H1 (cell line): ENCODE results near the gene TNFRSF18. TPM values are rescaled to one million over a fixed set of nuclear protein-coding genes. Genes with fewer than 3 reads are reported as not detected.

ENCODE experiments used
- CHD2 ChIP-seq: IDR thresholded peaks from 2 replicates; pipeline ENCODE4 v1.6.1; 2012; ENCODE audit warnings: low read length, improper control_type of control experiment
- EZH2 ChIP-seq: fragments of 200-600 bp; sonication (generic); IDR thresholded peaks from 2 replicates; pipeline ENCODE4 v1.7.1; 2012; ENCODE audit warnings: low read depth, mild to moderate bottlenecking, moderate library complexity, low read length, inconsistent platforms; ENCODE audit not compliant: severe bottlenecking
- FOSL1 ChIP-seq: IDR thresholded peaks from 2 replicates; pipeline ENCODE4 v1.6.1; 2011; ENCODE audit warnings: mild to moderate bottlenecking, low read depth, low read length, moderate library complexity; ENCODE audit not compliant: insufficient read depth
- KDM5A ChIP-seq: fragments of 200-600 bp; IDR thresholded peaks from 2 replicates; pipeline ENCODE4 v1.7.1; 2012; ENCODE audit warnings: mild to moderate bottlenecking, low read length, inconsistent platforms, mixed read lengths
- RAD21 ChIP-seq, 2 experiments: IDR thresholded peaks in 1 of 2; conservative IDR thresholded peaks in 1 of 2; 2 replicates each; pipeline ENCODE4 v1.6.1; 2011; ENCODE audit warnings: low read depth in 2 of 2, low read length in 2 of 2, improper control_type of control experiment in 1 of 2, inconsistent platforms in 1 of 2, mild to moderate bottlenecking in 1 of 2, moderate library complexity in 1 of 2
- SRF ChIP-seq: IDR thresholded peaks from 2 replicates; pipeline ENCODE4 v1.6.1; 2011; ENCODE audit warnings: mild to moderate bottlenecking, low read depth, low read length, moderate library complexity
- polyA plus RNA-seq, 7 experiments: library from polyadenylated mRNA; depleted of rRNA in 3 of 7; stranded (reverse) in 5 of 7; unstranded in 2 of 7; fragments of >200 nt in 5 of 7; fragments of 200-250 nt in 2 of 7; gene quantifications; 1 replicate in 5 of 7; 2 replicates in 1 of 7; 4 replicates in 1 of 7; pipeline versions ENCODE4 v1.2.1 to v1.2.3, GENCODE V29; 2011 to 2013; ENCODE audit warnings: missing spikeins in 2 of 7, mixed read lengths in 2 of 7
- total RNA-seq: library from RNA; stranded (reverse); fragmentation: NEBNext Ultra II Directional; extraction: Animal tissue kit (Norgen Biotek cat#: 25700); gene quantifications from 2 replicates; pipeline ENCODE4 v1.2.1, GENCODE V29; 2021
- TF ChIP-seq, protein P1 (sequence below): fragments of 300-600 bp; sonication (generic); IDR thresholded peaks from 2 replicates; pipeline ENCODE4 v1.7.1; 2012; ENCODE audit warnings: low read length, moderate library complexity, mild to moderate bottlenecking, inconsistent platforms; ENCODE audit not compliant: insufficient replicate concordance
- TF ChIP-seq, protein P2 (sequence below): IDR thresholded peaks from 2 replicates; pipeline ENCODE4 v1.6.1; 2012; ENCODE audit warnings: low read length, inconsistent platforms

The TNFRSF18 gene
- total and polyA plus RNA-seq, 2 of the 8 experiments (the other 6 are each of a cell fraction or from before 2014, with no cell fraction given) = 1.5 to 2.5 TPM

DNA sequence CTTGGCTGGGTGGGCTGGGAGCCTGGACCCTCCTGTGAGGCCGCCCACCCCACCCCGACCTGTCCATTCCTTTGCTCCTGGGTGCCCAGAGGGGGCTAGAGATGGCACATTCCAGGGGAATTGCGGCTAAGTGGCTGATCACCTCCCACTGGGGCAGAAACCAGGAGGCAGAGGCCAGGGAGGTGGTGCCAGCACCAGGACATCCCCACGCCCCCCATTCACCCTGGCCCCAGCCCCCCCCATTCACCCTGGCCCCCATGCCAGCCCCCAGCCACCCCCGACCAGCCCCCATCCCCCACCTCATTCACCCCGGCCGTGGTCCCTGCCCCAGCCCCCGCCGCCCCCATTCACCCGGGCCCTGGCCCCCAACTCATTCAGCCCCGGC is 33.9 kb upstream of the TNFRSF18 start (continued):
- TF ChIP-seq, protein P1, sequence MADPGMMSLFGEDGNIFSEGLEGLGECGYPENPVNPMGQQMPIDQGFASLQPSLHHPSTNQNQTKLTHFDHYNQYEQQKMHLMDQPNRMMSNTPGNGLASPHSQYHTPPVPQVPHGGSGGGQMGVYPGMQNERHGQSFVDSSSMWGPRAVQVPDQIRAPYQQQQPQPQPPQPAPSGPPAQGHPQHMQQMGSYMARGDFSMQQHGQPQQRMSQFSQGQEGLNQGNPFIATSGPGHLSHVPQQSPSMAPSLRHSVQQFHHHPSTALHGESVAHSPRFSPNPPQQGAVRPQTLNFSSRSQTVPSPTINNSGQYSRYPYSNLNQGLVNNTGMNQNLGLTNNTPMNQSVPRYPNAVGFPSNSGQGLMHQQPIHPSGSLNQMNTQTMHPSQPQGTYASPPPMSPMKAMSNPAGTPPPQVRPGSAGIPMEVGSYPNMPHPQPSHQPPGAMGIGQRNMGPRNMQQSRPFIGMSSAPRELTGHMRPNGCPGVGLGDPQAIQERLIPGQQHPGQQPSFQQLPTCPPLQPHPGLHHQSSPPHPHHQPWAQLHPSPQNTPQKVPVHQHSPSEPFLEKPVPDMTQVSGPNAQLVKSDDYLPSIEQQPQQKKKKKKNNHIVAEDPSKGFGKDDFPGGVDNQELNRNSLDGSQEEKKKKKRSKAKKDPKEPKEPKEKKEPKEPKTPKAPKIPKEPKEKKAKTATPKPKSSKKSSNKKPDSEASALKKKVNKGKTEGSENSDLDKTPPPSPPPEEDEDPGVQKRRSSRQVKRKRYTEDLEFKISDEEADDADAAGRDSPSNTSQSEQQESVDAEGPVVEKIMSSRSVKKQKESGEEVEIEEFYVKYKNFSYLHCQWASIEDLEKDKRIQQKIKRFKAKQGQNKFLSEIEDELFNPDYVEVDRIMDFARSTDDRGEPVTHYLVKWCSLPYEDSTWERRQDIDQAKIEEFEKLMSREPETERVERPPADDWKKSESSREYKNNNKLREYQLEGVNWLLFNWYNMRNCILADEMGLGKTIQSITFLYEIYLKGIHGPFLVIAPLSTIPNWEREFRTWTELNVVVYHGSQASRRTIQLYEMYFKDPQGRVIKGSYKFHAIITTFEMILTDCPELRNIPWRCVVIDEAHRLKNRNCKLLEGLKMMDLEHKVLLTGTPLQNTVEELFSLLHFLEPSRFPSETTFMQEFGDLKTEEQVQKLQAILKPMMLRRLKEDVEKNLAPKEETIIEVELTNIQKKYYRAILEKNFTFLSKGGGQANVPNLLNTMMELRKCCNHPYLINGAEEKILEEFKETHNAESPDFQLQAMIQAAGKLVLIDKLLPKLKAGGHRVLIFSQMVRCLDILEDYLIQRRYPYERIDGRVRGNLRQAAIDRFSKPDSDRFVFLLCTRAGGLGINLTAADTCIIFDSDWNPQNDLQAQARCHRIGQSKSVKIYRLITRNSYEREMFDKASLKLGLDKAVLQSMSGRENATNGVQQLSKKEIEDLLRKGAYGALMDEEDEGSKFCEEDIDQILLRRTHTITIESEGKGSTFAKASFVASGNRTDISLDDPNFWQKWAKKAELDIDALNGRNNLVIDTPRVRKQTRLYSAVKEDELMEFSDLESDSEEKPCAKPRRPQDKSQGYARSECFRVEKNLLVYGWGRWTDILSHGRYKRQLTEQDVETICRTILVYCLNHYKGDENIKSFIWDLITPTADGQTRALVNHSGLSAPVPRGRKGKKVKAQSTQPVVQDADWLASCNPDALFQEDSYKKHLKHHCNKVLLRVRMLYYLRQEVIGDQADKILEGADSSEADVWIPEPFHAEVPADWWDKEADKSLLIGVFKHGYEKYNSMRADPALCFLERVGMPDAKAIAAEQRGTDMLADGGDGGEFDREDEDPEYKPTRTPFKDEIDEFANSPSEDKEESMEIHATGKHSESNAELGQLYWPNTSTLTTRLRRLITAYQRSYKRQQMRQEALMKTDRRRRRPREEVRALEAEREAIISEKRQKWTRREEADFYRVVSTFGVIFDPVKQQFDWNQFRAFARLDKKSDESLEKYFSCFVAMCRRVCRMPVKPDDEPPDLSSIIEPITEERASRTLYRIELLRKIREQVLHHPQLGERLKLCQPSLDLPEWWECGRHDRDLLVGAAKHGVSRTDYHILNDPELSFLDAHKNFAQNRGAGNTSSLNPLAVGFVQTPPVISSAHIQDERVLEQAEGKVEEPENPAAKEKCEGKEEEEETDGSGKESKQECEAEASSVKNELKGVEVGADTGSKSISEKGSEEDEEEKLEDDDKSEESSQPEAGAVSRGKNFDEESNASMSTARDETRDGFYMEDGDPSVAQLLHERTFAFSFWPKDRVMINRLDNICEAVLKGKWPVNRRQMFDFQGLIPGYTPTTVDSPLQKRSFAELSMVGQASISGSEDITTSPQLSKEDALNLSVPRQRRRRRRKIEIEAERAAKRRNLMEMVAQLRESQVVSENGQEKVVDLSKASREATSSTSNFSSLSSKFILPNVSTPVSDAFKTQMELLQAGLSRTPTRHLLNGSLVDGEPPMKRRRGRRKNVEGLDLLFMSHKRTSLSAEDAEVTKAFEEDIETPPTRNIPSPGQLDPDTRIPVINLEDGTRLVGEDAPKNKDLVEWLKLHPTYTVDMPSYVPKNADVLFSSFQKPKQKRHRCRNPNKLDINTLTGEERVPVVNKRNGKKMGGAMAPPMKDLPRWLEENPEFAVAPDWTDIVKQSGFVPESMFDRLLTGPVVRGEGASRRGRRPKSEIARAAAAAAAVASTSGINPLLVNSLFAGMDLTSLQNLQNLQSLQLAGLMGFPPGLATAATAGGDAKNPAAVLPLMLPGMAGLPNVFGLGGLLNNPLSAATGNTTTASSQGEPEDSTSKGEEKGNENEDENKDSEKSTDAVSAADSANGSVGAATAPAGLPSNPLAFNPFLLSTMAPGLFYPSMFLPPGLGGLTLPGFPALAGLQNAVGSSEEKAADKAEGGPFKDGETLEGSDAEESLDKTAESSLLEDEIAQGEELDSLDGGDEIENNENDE = no peak
- TF ChIP-seq CHD2 (no peak), EZH2 (no peak), RAD21 (IDR thresholded peaks at IDR 0.05 in 1 of 2, conservative IDR thresholded peaks at IDR 0.05 in 1 of 2; ENCODE audit: low read depth in 2 of 2, low read length in 2 of 2) (no peak), KDM5A (no peak), SRF (no peak), FOSL1 (no peak)
- TF ChIP-seq, protein P2, sequence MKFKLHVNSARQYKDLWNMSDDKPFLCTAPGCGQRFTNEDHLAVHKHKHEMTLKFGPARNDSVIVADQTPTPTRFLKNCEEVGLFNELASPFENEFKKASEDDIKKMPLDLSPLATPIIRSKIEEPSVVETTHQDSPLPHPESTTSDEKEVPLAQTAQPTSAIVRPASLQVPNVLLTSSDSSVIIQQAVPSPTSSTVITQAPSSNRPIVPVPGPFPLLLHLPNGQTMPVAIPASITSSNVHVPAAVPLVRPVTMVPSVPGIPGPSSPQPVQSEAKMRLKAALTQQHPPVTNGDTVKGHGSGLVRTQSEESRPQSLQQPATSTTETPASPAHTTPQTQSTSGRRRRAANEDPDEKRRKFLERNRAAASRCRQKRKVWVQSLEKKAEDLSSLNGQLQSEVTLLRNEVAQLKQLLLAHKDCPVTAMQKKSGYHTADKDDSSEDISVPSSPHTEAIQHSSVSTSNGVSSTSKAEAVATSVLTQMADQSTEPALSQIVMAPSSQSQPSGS = no peak
